Measurements from ENCODE around the gene PAM16. TPM values are rescaled to one million over a fixed set of nuclear protein-coding genes. Genes with fewer than 3 reads are reported as not detected.
A peak's percentile ranks its signal among the peaks of the same experiment; 100 is the strongest.

Gene PAM16
- total and polyA plus RNA-seq, 2 of the 8 experiments (the other 6 are each of a cell fraction or from before 2014, with no cell fraction given) = 78.3 to 198 TPM

DNA sequence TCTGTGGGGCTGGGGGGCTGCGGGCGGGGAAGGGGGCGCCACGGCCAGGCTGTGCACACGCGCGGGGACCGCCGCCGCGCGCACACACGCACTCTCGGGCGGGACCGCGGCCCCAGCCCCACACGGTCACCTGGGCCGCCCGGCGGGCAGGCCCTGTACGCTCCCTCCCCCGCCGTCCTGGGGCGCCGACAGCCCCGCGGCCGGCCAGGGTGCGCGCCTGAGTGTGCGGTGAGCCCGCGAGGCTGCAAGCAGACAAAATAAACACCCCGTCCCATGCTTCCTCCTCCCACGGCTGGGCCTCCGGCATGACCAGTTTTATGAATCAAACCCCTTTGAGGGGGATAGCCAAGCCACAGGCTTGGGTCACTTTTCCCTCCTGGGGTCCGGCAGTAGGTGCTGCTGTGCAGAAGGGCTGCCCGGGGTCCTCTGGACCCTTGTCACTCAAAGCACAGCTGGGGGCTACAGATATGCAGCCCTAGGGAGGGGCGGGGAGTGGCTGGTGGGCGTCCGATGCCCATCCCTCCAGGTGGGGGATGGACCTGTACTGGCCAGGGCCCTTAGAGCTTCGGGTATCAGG is 21.0 kb upstream of the PAM16 start:
- Histone ChIP-seq H3K9me3 (ENCODE audit: insufficient read depth in 2 of 2, low read depth in 1 of 2, low read length in 1 of 2) (no peaks in the 10 kb centered on the region), H3K23ac (ENCODE audit: insufficient read length) (no peak overlapping the region), H3K27ac (ENCODE audit: low read depth, low read length) (no peak overlapping the region), H3K79me1 (ENCODE audit: low read depth, low read length) (peaks cover 4% of the 10 kb centered on the region), H2BK20ac (ENCODE audit: low read length) (no peak overlapping the region), H3K4me2 (ENCODE audit: insufficient read depth in 1 of 2, low read depth in 2 of 2, low read length in 2 of 2) (peak overlapping the region; percentile 87 to 90), H3K14ac (ENCODE audit: insufficient read length) (no peak overlapping the region), H2BK15ac (ENCODE audit: low read length) (no peak overlapping the region), H3K27me3 (replicated peaks in 1 of 4; ENCODE audit: control insufficient read depth in 3 of 4, extremely low read depth in 1 of 4, insufficient read depth in 3 of 4, low read length in 3 of 4) (peaks cover 0 to 3% (median under 1%) of the 10 kb centered on the region in 4 experiments; a peak in 2 of 7 replicates), H3K23me2 (ENCODE audit: low read depth, low read length) (peaks cover 6% of the 10 kb centered on the region; the same call in 1 of the 2 replicates), H4K91ac (replicated peaks; ENCODE audit: insufficient read length, low read length) (no peak overlapping the region), H3K18ac (ENCODE audit: extremely low read depth, low read length) (peak overlapping the region; percentile 10; the same call in 1 of the 2 replicates), H2AFZ (ENCODE audit: low read length) (no peak overlapping the region), H2BK5ac (ENCODE audit: low read depth, low read length) (no peak overlapping the region), H3K4me1 (replicated peaks in 1 of 4; ENCODE audit: control insufficient read depth in 3 of 4, insufficient read depth in 4 of 4, low read length in 3 of 4) (peaks cover 4 to 46% (median 38%) of the 10 kb centered on the region in 4 experiments), H4K20me1 (replicated peaks in 1 of 2; ENCODE audit: control insufficient read depth in 1 of 2, insufficient read depth in 2 of 2, low read length in 2 of 2) (peaks cover 4 to 20% of the 10 kb centered on the region in 2 experiments), H2BK12ac (ENCODE audit: low read depth, low read length) (no peak overlapping the region), H4K5ac (ENCODE audit: insufficient read length, low read depth, low read length) (no peak overlapping the region), H3K56ac (replicated peaks; ENCODE audit: insufficient read length, low read depth, low read length) (no peak overlapping the region), H3K36me3 (ENCODE audit: control insufficient read depth in 2 of 4, insufficient read depth in 4 of 4, low read length in 3 of 4) (no peaks in the 10 kb centered on the region), H2BK120ac (replicated peaks; ENCODE audit: low read depth, low read length) (no peak overlapping the region), H2AK5ac (ENCODE audit: low read depth, low read length) (no peak overlapping the region), H4K8ac (ENCODE audit: extremely low read depth, insufficient read depth, low read length) (no peak overlapping the region), H3K4me3 (ENCODE audit: extremely low read depth in 1 of 4, insufficient read depth in 2 of 4, low read depth in 3 of 4, low read length in 4 of 4) (peak overlapping the region; percentile 54 to 78 (median 59)), H3K9ac (replicated peaks in 1 of 4; ENCODE audit: extremely low read depth in 1 of 4, low read depth in 3 of 4, low read length in 3 of 4) (peak overlapping the region in 2 of 4 experiments; percentile 6 to 64; a peak in 4 of 7 replicates), H3K79me2 (ENCODE audit: control insufficient read depth in 1 of 2, insufficient read depth in 2 of 2, low read length in 2 of 2) (peaks cover 0 to 11% of the 10 kb centered on the region in 2 experiments; a peak in 1 of 4 replicates), H3K4ac (replicated peaks; ENCODE audit: insufficient read length, low read depth, low read length) (no peak overlapping the region)
- DNase-seq (ENCODE audit: low read depth in 1 of 2, low spot score in 2 of 2) (no peak), FAIRE-seq (no peak)
- TF ChIP-seq SIRT6 (IDR thresholded peaks at IDR 0.05; ENCODE audit: low read length) (no peak), SRF (IDR thresholded peaks at IDR 0.05; ENCODE audit: low read depth, low read length) (no peak), YY1 (IDR thresholded peaks at IDR 0.05; ENCODE audit: low read depth, low read length) (no peak), PHF8 (conservative IDR thresholded peaks at IDR 0.05; ENCODE audit: low read depth, low read length) (peak; percentile 29; the same call in 1 of the 2 replicates), SAP30 (IDR thresholded peaks at IDR 0.05; ENCODE audit: insufficient read depth, insufficient replicate concordance, low read length) (no peak)
- POLR2A ChIA-PET (ENCODE audit: partially characterized antibody) = interaction anchor here (0.6 to 11.7 kb wide), 11 partner anchors 7 to 99 kb away, joined by 3 to 223 read pairs (median 5); partner anchors contain the start of genes CORO7, PAM16 and TFAP4
- WGBS, 2 experiments (ENCODE audit: extremely low coverage in 1 of 2, insufficient coverage in 1 of 2, insufficient read length in 1 of 2, insufficient replicate concordance in 2 of 2, low coverage in 1 of 2, low lambda C conversion rate in 2 of 2, missing lambda C conversion rate in 1 of 2) = 11% methylated on average over 17 of the region's 43 CpGs; no CpG with 5 or more reads in 1 of the 2 experiments
- CTCF ChIA-PET (ENCODE audit: partially characterized antibody) = interaction anchor here (0.5 to 24.8 kb wide), 4 partner anchors 12 to 686 kb away, joined by 3 to 659 read pairs (median 104); no protein-coding TSS in a partner anchor
